WERI-Rb-1 (cell line): ENCODE data around the gene HOXD9.
A peak's percentile ranks its signal among the peaks of the same experiment; 100 is the strongest.

Source experiments
- DNase-seq: peaks from one replicate; pipeline ENCODE4 v3.0.0-alpha.2; 2020
- H3K27ac ChIP-seq: fragments of 250-450 bp; sonication (Bioruptor Pico); 2 replicates; pipeline ENCODE4 v1.5.1; 2020; ENCODE audit warnings: mild to moderate bottlenecking, moderate library complexity
- H3K27me3 ChIP-seq: fragments of 250-450 bp; sonication (Bioruptor Pico); 2 replicates; pipeline ENCODE4 v1.5.1; 2021; ENCODE audit warnings: mild to moderate bottlenecking, low read depth, moderate library complexity; ENCODE audit not compliant: insufficient read depth, severe bottlenecking
- H3K36me3 ChIP-seq: fragments of 250-450 bp; sonication (Bioruptor Pico); 2 replicates; pipeline ENCODE4 v1.5.1; 2020; ENCODE audit warnings: mild to moderate bottlenecking, moderate library complexity
- H3K4me3 ChIP-seq: 2 replicates; pipeline ENCODE4 v1.5.1; 2011; ENCODE audit warnings: low read depth, mild to moderate bottlenecking, control low read depth, low read length
- H3K9me3 ChIP-seq: fragments of 250-450 bp; sonication (Bioruptor Pico); 2 replicates; pipeline ENCODE4 v1.5.1; 2021; ENCODE audit warnings: mild to moderate bottlenecking, moderate library complexity; ENCODE audit not compliant: severe bottlenecking
- CTCF ChIP-seq: IDR thresholded peaks from 2 replicates; pipeline ENCODE4 v1.5.1; 2011; ENCODE audit warnings: low read depth, mild to moderate bottlenecking, control low read depth, inconsistent platforms, low read length

The HOXD9 gene

GRCh38 chr2:176121190-176122051, 1.1 kb upstream of the HOXD9 start:
- no peaks in the 10 kb centered on the region for H3K36me3 ChIP-seq
- H3K27me3 ChIP-seq = peaks cover 98% of the 10 kb centered on the region
- no peak for TF ChIP-seq CTCF
- H3K4me3 ChIP-seq = no peak overlapping the region
- no peak overlapping the region for H3K27ac ChIP-seq
- no peak for DNase-seq
- peaks cover 18% of the 10 kb centered on the region for H3K9me3 ChIP-seq

- no peak for DNase-seq
- peak overlapping the region; percentile 44 for H3K4me3 ChIP-seq
- peaks cover 98% of the 10 kb centered on the region for H3K27me3 ChIP-seq
- no peak overlapping the region for H3K27ac ChIP-seq
- no peaks in the 10 kb centered on the region for H3K36me3 ChIP-seq
- TF ChIP-seq CTCF = no peak
- H3K9me3 ChIP-seq = peaks cover 11% of the 10 kb centered on the region
Measured at GRCh38 chr2:176122052-176122682, 352 bp upstream of the HOXD9 start.

- DNase-seq = no peak
- H3K27me3 ChIP-seq = peaks cover 98% of the 10 kb centered on the region
- TF ChIP-seq CTCF = no peak
- no peaks in the 10 kb centered on the region for H3K36me3 ChIP-seq
- H3K9me3 ChIP-seq = peaks cover 7% of the 10 kb centered on the region
- H3K27ac ChIP-seq = no peak overlapping the region
- peak overlapping the region; percentile 44; the same call in 1 of the 2 replicates for H3K4me3 ChIP-seq
Measured at GRCh38 chr2:176123411-176124109, 1.0 kb downstream of the HOXD9 start.

GRCh38 chr2:176124110-176124946, 1.8 kb downstream of the HOXD9 start:
- Histone ChIP-seq H3K27me3 (peaks cover 99% of the 10 kb centered on the region), H3K36me3 (no peaks in the 10 kb centered on the region), H3K4me3 (no peak overlapping the region), H3K9me3 (peaks cover 9% of the 10 kb centered on the region), H3K27ac (no peak overlapping the region)
- DNase-seq = no peak
- TF ChIP-seq CTCF = no peak

GRCh38 chr2:176124947-176125771, 2.6 kb downstream of the HOXD9 start:
- no peak for DNase-seq
- no peak overlapping the region for H3K4me3 ChIP-seq
- H3K27ac ChIP-seq = no peak overlapping the region
- TF ChIP-seq CTCF = no peak
- H3K27me3 ChIP-seq = peaks cover 94% of the 10 kb centered on the region
- H3K9me3 ChIP-seq = peaks cover 12% of the 10 kb centered on the region
- no peaks in the 10 kb centered on the region for H3K36me3 ChIP-seq
